Calu3 (cell line): ENCODE results near the gene AFF2. TPM values are rescaled to one million over a fixed set of nuclear protein-coding genes. Genes with fewer than 3 reads are reported as not detected.

ENCODE experiments used
- BruUV-seq: library from RNA; stranded (reverse); fragments of 400-500 nt; replicated peaks from 2 replicates; lab custom pipeline; 2021; lab: Mats Ljungman, UMichigan
- CTCF ChIA-PET: fragments of 300-600 bp; sonication (Branson Sonifier 250); formaldehyde crosslinking; loops from one replicate; lab custom pipeline; 2022; ENCODE audit warnings: antibody characterized with exemption; lab: Charles Lee
- DNase-seq: peaks from one replicate; pipeline ENCODE4 v3.0.0; 2022
- H3K27ac Mint-ChIP-seq: one replicate; pipeline ENCODE4 v1.8.0; 2022; ENCODE audit warnings: mixed read lengths; ENCODE audit not compliant: unreplicated experiment
- H3K27me3 Mint-ChIP-seq: one replicate; pipeline ENCODE4 v1.8.0; 2022; ENCODE audit warnings: mixed read lengths; ENCODE audit not compliant: unreplicated experiment
- H3K36me3 Mint-ChIP-seq: one replicate; pipeline ENCODE4 v1.8.0; 2022; ENCODE audit warnings: mild to moderate bottlenecking, moderate library complexity, mixed read lengths; ENCODE audit not compliant: insufficient read depth, unreplicated experiment
- H3K4me1 Mint-ChIP-seq: one replicate; pipeline ENCODE4 v1.8.0; 2022; ENCODE audit warnings: mild to moderate bottlenecking, low read depth, mixed read lengths; ENCODE audit not compliant: unreplicated experiment
- H3K4me3 Mint-ChIP-seq: one replicate; pipeline ENCODE4 v1.8.0; 2022; ENCODE audit warnings: mild to moderate bottlenecking, low read depth, moderate library complexity, mixed read lengths; ENCODE audit not compliant: unreplicated experiment
- H3K9me3 Mint-ChIP-seq: one replicate; pipeline ENCODE4 v1.8.0; 2022; ENCODE audit warnings: low read depth, mixed read lengths; ENCODE audit not compliant: unreplicated experiment
- intact Hi-C: fragments of 100-400 bp; cut with micrococcal nuclease; formaldehyde crosslinking; loops from one replicate; pipeline ENCODE4 v1.10.0; 2022; ENCODE audit not compliant: unreplicated experiment
- total RNA-seq: library from RNA; stranded (reverse); gene quantifications from 2 replicates; pipeline ENCODE4 v1.2.3, GENCODE V29; 2022
- TF ChIP-seq, protein P1 (sequence below): fragments of 200-600 bp; IDR thresholded peaks from one replicate; pipeline ENCODE4 v1.8.0; 2022; ENCODE audit warnings: antibody characterized with exemption; ENCODE audit not compliant: unreplicated experiment

Gene AFF2
- total RNA-seq, 1 experiment from 2014 or later, result 0.17 TPM

DNA sequence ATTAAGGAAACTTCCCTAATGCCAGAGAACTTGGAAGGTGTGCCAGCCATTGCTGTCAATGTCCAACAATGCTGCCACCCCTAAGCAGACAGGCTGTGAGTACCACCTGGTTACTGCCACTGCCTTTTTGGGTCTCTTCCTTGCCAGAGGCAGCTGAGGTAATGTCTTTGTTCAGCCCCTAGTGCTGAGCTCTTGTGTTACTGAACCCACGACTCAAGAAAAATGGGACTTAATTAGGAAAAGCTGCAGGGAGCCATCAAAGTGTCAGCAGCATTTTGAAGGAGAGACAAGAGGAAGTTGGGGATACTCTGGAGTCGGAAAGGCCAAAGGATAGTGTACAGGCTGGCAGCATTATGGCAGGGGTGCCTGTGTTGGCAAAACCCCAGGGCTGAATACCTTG, 283.7 kb downstream of the AFF2 start:
- BruUV-seq, result no TSS peak
- intact Hi-C loops, result no loop called here
- Mint-ChIP-seq H3K27me3 (no peaks in the 10 kb centered on the region), H3K36me3 (no peaks in the 10 kb centered on the region), H3K9me3 (no peaks in the 10 kb centered on the region), H3K4me3 (no peak overlapping the region), H3K4me1 (no peaks in the 10 kb centered on the region), H3K27ac (no peak overlapping the region)
- TF ChIP-seq, protein P1, sequence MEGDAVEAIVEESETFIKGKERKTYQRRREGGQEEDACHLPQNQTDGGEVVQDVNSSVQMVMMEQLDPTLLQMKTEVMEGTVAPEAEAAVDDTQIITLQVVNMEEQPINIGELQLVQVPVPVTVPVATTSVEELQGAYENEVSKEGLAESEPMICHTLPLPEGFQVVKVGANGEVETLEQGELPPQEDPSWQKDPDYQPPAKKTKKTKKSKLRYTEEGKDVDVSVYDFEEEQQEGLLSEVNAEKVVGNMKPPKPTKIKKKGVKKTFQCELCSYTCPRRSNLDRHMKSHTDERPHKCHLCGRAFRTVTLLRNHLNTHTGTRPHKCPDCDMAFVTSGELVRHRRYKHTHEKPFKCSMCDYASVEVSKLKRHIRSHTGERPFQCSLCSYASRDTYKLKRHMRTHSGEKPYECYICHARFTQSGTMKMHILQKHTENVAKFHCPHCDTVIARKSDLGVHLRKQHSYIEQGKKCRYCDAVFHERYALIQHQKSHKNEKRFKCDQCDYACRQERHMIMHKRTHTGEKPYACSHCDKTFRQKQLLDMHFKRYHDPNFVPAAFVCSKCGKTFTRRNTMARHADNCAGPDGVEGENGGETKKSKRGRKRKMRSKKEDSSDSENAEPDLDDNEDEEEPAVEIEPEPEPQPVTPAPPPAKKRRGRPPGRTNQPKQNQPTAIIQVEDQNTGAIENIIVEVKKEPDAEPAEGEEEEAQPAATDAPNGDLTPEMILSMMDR, result no peak
- CTCF ChIA-PET, result no interaction called here
- DNase-seq, result no peak

DNA sequence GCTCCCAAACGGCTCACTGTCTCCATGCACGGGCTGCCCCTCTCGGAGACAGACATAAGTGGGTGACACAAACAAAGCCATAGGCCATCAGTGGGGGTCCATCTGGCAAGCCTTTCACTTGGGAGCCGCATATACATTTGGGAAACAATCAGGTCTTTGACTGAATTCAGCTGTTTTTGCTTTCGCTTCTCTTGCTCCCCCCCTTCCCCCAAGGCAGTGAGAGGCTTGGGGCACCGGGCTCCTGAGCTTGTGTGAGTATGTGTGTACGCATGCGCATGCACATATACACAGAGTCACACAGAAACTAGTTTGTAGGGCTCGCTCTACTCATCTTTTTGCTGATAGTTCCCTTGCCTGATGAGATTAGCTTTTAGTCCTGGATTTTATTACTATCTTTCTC, 284.4 kb downstream of the AFF2 start:
- no peaks in the 10 kb centered on the region for H3K9me3 Mint-ChIP-seq
- intact Hi-C loops, result no loop called here
- TF ChIP-seq, protein P1, result no peak
- no peaks in the 10 kb centered on the region for H3K4me1 Mint-ChIP-seq
- no peak overlapping the region for H3K4me3 Mint-ChIP-seq
- no peak overlapping the region for H3K27ac Mint-ChIP-seq
- DNase-seq, result no peak
- H3K36me3 Mint-ChIP-seq, result no peaks in the 10 kb centered on the region
- H3K27me3 Mint-ChIP-seq, result no peaks in the 10 kb centered on the region
- BruUV-seq, result no TSS peak
- CTCF ChIA-PET, result no interaction called here

DNA sequence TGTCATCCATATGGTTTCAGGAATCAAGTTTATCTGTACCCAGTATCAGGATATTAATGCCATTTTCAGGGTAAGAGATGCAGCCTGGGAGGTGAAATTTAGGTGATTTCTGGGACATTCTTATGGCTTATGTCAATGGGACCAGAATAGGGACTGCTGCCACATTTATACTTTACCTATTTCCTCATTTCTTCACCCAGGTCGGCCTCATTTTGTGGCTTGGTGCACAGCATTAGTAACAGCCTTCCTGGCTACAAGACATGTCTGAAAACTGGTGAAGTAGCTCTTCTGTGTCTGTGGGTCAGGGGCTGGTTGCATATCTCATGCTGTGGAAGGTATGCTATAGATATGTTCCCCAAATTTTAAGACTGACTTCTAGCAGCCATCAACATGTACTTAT, 284.8 kb downstream of the AFF2 start:
- CTCF ChIA-PET, result no interaction called here
- no peaks in the 10 kb centered on the region for H3K27me3 Mint-ChIP-seq
- no peaks in the 10 kb centered on the region for H3K4me1 Mint-ChIP-seq
- TF ChIP-seq, protein P1, result no peak
- intact Hi-C loops, result no loop called here
- H3K4me3 Mint-ChIP-seq, result no peak overlapping the region
- BruUV-seq, result no TSS peak
- no peaks in the 10 kb centered on the region for H3K9me3 Mint-ChIP-seq
- no peak for DNase-seq
- no peaks in the 10 kb centered on the region for H3K36me3 Mint-ChIP-seq
- H3K27ac Mint-ChIP-seq, result no peak overlapping the region

DNA sequence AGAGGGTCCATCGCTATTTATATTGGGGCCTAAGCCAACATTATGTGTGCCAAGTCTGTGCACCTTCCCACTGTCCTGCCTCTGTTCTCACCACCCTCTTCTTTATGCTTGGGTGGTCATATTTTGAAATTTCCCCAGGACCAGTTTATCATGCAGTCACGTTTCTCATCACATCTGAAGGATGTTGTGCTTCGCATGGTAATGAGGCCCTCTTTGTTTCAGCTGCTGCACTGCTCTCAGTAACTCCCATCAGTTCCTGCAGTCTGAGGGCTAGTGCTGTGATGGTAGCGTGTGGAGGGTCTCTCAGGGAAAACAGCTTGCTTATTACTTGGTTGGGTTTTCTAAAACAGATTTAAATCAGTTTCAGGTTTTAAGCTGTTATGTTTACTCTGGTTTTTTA, 288.0 kb downstream of the AFF2 start:
- CTCF ChIA-PET, result no interaction called here

More for the DNA sequence above, 288.0 kb downstream of the AFF2 start:
- H3K36me3 Mint-ChIP-seq, result no peaks in the 10 kb centered on the region
- H3K27ac Mint-ChIP-seq, result no peak overlapping the region
- no peak overlapping the region for H3K4me3 Mint-ChIP-seq
- intact Hi-C loops, result no loop called here
- no peak for DNase-seq
- BruUV-seq, result no TSS peak
- no peaks in the 10 kb centered on the region for H3K27me3 Mint-ChIP-seq
- no peaks in the 10 kb centered on the region for H3K9me3 Mint-ChIP-seq
- TF ChIP-seq, protein P1, result no peak
- no peaks in the 10 kb centered on the region for H3K4me1 Mint-ChIP-seq
